HAP-1 (cell line): ENCODE measurements around the gene SERAC1.
"Not testable (repeated sequence)": the region's sequence is repeated elsewhere in the genome, so short reads cannot be mapped to it uniquely, and the experiment has no call there.

Experiments used
- DNase-seq, 2 experiments: peaks; one replicate each; pipeline ENCODE4 v3.0.0-alpha.2; 2016 to 2020; ENCODE audit warnings: low spot score in 2 of 2
- H3K27me3 ChIP-seq: fragments of 250-450 bp; sonication (Bioruptor Pico); 2 replicates; pipeline ENCODE4 v1.5.1; 2020; ENCODE audit warnings: low read depth, mild to moderate bottlenecking, moderate library complexity
- H3K36me3 ChIP-seq: fragments of 250-450 bp; sonication (Bioruptor Pico); replicated peaks from 2 replicates; pipeline ENCODE4 v1.5.1; 2020; ENCODE audit warnings: mild to moderate bottlenecking
- H3K4me1 ChIP-seq: fragments of 250-450 bp; sonication (Bioruptor Pico); 2 replicates; pipeline ENCODE4 v1.5.1; 2020; ENCODE audit warnings: mild to moderate bottlenecking
- H3K4me3 ChIP-seq: fragments of 250-450 bp; sonication (Bioruptor Pico); 2 replicates; pipeline ENCODE4 v1.5.1; 2020; ENCODE audit warnings: mild to moderate bottlenecking, moderate library complexity
- H3K9me3 ChIP-seq: fragments of 250-450 bp; sonication (Bioruptor Pico); 2 replicates; pipeline ENCODE4 v1.5.1; 2020; ENCODE audit warnings: mild to moderate bottlenecking, moderate library complexity
- in situ Hi-C: fragments of 300-500 bp; cut with MboI; formaldehyde crosslinking; loops from 3 replicates; pipeline ENCODE4 v1.14.3; 2020; ENCODE audit warnings: low sequenced_read_pairs, inconsistent platforms, mixed read lengths

The SERAC1 gene

GRCh38 chr6:158168040-158168289, at the start of gene SERAC1:
SERAC1 (minus strand) TSS chr6:158168262; CDS start chr6:158158363, 9,899 bp downstream.
- H3K4me1 ChIP-seq, result peaks cover 13% of the 10 kb centered on the region
- no peaks in the 10 kb centered on the region for H3K27me3 ChIP-seq
- H3K36me3 ChIP-seq, result 0 out of 2 replicates have a peak, but pooled peaks cover under 1% of the 10 kb centered on the region
- H3K9me3 ChIP-seq, result no peaks in the 10 kb centered on the region
- H3K4me3 ChIP-seq, result peak within 1 kb of the TSS; percentile 68
- in situ Hi-C loops, result no loop called here
- DNase-seq, result no peak

- H3K9me3 ChIP-seq, result no peaks in the 10 kb centered on the region
- H3K4me3 ChIP-seq, result no peak overlapping the region
- in situ Hi-C loops, result loop anchor here (25.0 kb wide), 1 partner anchor 398 kb away; no protein-coding TSS in a partner anchor
- DNase-seq, result peak; percentile 72 to 77
- H3K4me1 ChIP-seq, result no peaks in the 10 kb centered on the region
- no peaks in the 10 kb centered on the region for H3K36me3 ChIP-seq
- H3K27me3 ChIP-seq, result no peaks in the 10 kb centered on the region
Measured at GRCh38 chr6:158213925-158214674, 46.0 kb upstream of the SERAC1 start.

DNA sequence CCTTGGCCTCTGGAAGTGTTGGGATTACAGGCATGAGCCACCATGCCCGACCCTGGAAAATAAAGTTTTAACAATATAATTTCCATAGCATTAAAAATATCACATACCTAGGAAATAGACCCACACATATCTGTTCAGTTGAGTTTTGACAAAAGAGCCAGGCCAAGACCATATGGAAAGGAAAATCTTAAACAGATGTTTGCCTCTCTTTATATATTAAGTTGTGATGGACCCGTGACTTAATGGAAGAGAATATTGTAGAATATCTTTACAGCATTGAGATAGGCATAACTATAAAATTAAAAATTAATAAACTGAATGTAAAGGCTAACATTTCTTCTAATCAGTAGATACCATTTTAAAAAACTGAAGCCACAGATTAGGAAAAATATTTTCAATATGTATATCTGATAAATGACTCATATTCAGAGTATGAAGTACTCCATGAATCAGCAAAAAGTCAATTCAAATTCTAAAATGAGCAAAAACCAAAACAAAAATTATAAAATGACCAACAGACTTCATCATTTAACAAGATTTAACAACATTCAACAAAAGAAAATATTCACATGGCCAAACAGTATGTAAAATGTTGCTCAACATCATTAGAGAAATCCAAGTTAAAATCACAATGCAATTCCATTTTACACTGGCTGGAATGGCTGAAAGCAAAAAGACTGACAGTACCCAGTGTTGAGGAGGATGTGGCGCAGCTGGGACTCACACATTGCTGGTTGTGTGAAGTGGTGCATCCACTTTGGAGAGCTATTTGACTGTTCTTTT, 43.4 kb upstream of the SERAC1 start:
- H3K4me3 ChIP-seq, result no peak overlapping the region
- no peaks in the 10 kb centered on the region for H3K27me3 ChIP-seq
- no peaks in the 10 kb centered on the region for H3K4me1 ChIP-seq
- in situ Hi-C loops, result loop anchor here (25.0 kb wide), 1 partner anchor 401 kb away; no protein-coding TSS in a partner anchor
- H3K36me3 ChIP-seq, result no peaks in the 10 kb centered on the region
- H3K9me3 ChIP-seq, result no peaks in the 10 kb centered on the region
- DNase-seq, result no peak

DNA sequence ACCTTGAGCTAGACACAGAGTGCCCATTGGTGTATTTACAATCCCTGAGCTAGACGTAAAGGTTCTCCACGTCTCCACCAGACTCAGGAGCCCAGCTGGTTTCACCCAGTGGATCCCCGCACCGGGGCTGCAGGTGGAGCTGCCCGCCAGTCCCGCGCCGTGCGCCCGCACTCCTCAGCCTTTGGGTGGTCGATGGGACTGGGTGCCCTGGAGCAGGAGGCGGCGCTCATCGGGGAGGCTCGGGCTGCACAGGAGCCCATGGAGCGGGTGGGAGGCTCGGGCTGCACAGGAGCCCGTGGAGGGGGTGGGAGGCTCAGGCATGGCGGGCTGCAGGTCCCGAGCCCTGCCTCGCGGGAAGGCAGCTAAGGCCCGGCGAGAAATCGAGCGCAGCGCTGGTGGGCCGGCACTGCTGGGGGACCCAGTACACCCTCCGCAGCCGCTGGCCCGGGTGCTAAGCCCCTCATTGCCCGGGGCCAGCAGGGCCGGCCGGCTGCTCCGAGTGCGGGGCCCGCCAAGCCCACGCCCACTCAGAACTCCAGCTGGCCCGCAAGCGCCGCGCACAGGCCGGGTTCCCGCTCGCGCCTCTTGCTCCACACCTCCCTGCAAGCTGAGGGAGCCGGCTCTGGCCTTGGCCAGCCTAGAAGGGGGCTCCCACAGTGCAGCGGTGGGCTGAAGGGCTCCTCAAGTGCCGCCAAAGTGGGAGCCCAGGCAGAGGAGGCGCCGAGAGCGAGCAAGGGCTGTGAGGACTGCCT, 41.7 kb upstream of the SERAC1 start:
- in situ Hi-C loops, result loop anchor here (25.0 kb wide), 1 partner anchor 403 kb away; no protein-coding TSS in a partner anchor
- not testable (repeated sequence) for H3K36me3 ChIP-seq, H3K9me3 ChIP-seq, H3K27me3 ChIP-seq, H3K4me3 ChIP-seq, DNase-seq, H3K4me1 ChIP-seq

GRCh38 chr6:158208226-158209030, 40.4 kb upstream of the SERAC1 start:
- not testable (repeated sequence) for DNase-seq, H3K36me3 ChIP-seq, H3K4me1 ChIP-seq, H3K9me3 ChIP-seq, H3K27me3 ChIP-seq, H3K4me3 ChIP-seq
- in situ Hi-C loops, result loop anchor here (25.0 kb wide), 1 partner anchor 404 kb away; no protein-coding TSS in a partner anchor

DNA sequence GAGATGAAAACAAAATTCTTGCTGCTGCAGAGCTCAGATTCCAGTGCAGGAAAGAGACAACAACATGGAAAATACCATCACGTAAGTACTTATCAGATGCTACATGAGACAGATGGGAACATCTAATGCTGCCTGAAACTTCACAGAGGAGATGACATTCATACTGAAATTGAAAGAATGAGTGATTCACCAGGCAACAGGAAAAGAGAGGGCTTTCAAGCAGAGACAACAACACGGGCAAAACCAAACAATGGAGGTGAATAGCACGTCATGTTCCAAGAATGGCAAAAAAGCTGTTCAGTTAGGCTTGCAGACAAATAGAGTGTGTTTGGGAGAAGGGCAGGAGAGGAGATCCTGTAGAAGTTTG, 39.3 kb upstream of the SERAC1 start:
- no peak for DNase-seq
- no peak overlapping the region for H3K4me3 ChIP-seq
- no peaks in the 10 kb centered on the region for H3K4me1 ChIP-seq
- H3K9me3 ChIP-seq, result no peaks in the 10 kb centered on the region
- H3K27me3 ChIP-seq, result no peaks in the 10 kb centered on the region
- H3K36me3 ChIP-seq, result no peaks in the 10 kb centered on the region
- in situ Hi-C loops, result loop anchor here (25.0 kb wide), 1 partner anchor 405 kb away; no protein-coding TSS in a partner anchor

GRCh38 chr6:158206740-158207421, 38.8 kb upstream of the SERAC1 start:
- no peak for DNase-seq
- Histone ChIP-seq H3K36me3 (no peaks in the 10 kb centered on the region), H3K27me3 (no peaks in the 10 kb centered on the region), H3K4me1 (no peaks in the 10 kb centered on the region), H3K4me3 (no peak overlapping the region), H3K9me3 (no peaks in the 10 kb centered on the region)
- in situ Hi-C loops, result loop anchor here (25.0 kb wide), 1 partner anchor 405 kb away; no protein-coding TSS in a partner anchor

- no peak for DNase-seq
- in situ Hi-C loops, result loop anchor here (25.0 kb wide), 1 partner anchor 407 kb away; no protein-coding TSS in a partner anchor
- no peaks in the 10 kb centered on the region for H3K4me1 ChIP-seq
Measured at GRCh38 chr6:158205169-158205944, 37.3 kb upstream of the SERAC1 start.

GRCh38 chr6:158198461-158198860, 30.4 kb upstream of the SERAC1 start:
- DNase-seq, result no peak
- H3K9me3 ChIP-seq, result no peaks in the 10 kb centered on the region
- no peaks in the 10 kb centered on the region for H3K27me3 ChIP-seq
- no peaks in the 10 kb centered on the region for H3K4me1 ChIP-seq
- in situ Hi-C loops, result no loop called here
- no peaks in the 10 kb centered on the region for H3K36me3 ChIP-seq
- no peak overlapping the region for H3K4me3 ChIP-seq

More at GRCh38 chr6:158205169-158205944, 37.3 kb upstream of the SERAC1 start:
- no peaks in the 10 kb centered on the region for H3K9me3 ChIP-seq
- H3K36me3 ChIP-seq, result no peaks in the 10 kb centered on the region
- no peaks in the 10 kb centered on the region for H3K27me3 ChIP-seq
- H3K4me3 ChIP-seq, result no peak overlapping the region

GRCh38 chr6:158194487-158195280, 26.6 kb upstream of the SERAC1 start:
- no peak for DNase-seq
- no peaks in the 10 kb centered on the region for H3K4me1 ChIP-seq
- in situ Hi-C loops, result no loop called here
- no peaks in the 10 kb centered on the region for H3K36me3 ChIP-seq
- H3K27me3 ChIP-seq, result no peaks in the 10 kb centered on the region
- H3K9me3 ChIP-seq, result no peaks in the 10 kb centered on the region
- H3K4me3 ChIP-seq, result no peak overlapping the region

DNA sequence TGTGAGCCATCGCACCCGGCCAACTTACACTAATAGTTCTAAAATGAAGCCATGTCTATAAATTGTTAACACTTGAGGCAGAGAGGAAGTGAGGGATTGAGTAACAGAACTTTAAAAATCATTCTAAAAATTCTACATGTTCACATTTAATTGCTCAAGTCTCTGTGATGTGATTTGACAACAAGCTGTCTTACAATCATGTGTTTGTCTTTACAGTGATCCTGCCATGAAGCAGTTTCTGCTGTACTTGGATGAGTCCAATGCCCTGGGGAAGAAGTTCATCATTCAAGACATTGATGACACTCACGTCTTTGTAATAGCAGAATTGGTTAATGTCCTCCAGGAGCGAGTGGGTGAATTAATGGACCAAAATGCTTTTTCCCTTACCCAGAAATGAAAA, 23.7 kb upstream of the SERAC1 start:
- in situ Hi-C loops, result no loop called here
- no peaks in the 10 kb centered on the region for H3K27me3 ChIP-seq
- DNase-seq, result no peak
- H3K4me3 ChIP-seq, result no peak overlapping the region
- no peaks in the 10 kb centered on the region for H3K36me3 ChIP-seq
- H3K9me3 ChIP-seq, result no peaks in the 10 kb centered on the region
- H3K4me1 ChIP-seq, result no peaks in the 10 kb centered on the region
